ENCODE measurements around the gene C1orf185. TPM values are rescaled to one million over a fixed set of nuclear protein-coding genes. Genes with fewer than 3 reads are reported as not detected.

The C1orf185 gene
- not detected for total RNA-seq
- not detected for polyA plus RNA-seq

- Histone ChIP-seq H3K27ac (ENCODE audit: low read depth in 1 of 2, low read length in 2 of 2) (no peak within 1 kb of the TSS), H3K4me1 (ENCODE audit: control insufficient read depth in 4 of 4, insufficient read depth in 4 of 4, low read length in 3 of 4) (no peaks in the 10 kb centered on the region), H3K9me3 (ENCODE audit: control insufficient read depth in 4 of 4, low read length in 3 of 4) (no peaks in the 10 kb centered on the region), H3K4me3 (ENCODE audit: low read depth in 1 of 3, low read length in 3 of 3) (no peak within 1 kb of the TSS), H3K27me3 (ENCODE audit: control insufficient read depth in 4 of 4, insufficient read depth in 4 of 4, low read length in 3 of 4) (no peaks in the 10 kb centered on the region), H3K36me3 (ENCODE audit: control insufficient read depth in 4 of 4, insufficient read depth in 3 of 4, low read depth in 1 of 4, low read length in 3 of 4) (no peaks in the 10 kb centered on the region), H3K9ac (ENCODE audit: low read depth in 1 of 2, low read length in 2 of 2) (no peak within 1 kb of the TSS)
- 73% methylated on average over 4 of the region's 4 CpGs for WGBS
- TF ChIP-seq EGR1 (IDR thresholded peaks at IDR 0.05; ENCODE audit: low read depth in 2 of 2), result no peak
- TF ChIP-seq, protein P1, sequence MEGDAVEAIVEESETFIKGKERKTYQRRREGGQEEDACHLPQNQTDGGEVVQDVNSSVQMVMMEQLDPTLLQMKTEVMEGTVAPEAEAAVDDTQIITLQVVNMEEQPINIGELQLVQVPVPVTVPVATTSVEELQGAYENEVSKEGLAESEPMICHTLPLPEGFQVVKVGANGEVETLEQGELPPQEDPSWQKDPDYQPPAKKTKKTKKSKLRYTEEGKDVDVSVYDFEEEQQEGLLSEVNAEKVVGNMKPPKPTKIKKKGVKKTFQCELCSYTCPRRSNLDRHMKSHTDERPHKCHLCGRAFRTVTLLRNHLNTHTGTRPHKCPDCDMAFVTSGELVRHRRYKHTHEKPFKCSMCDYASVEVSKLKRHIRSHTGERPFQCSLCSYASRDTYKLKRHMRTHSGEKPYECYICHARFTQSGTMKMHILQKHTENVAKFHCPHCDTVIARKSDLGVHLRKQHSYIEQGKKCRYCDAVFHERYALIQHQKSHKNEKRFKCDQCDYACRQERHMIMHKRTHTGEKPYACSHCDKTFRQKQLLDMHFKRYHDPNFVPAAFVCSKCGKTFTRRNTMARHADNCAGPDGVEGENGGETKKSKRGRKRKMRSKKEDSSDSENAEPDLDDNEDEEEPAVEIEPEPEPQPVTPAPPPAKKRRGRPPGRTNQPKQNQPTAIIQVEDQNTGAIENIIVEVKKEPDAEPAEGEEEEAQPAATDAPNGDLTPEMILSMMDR (IDR thresholded peaks at IDR 0.05; ENCODE audit: low read depth, low read length, missing input control), result no peak
- no peak for TF ChIP-seq RXRA (IDR thresholded peaks at IDR 0.05)
- TF ChIP-seq HNF4G (IDR thresholded peaks at IDR 0.05), result no peak
- no peak for TF ChIP-seq GABPA (IDR thresholded peaks at IDR 0.05 in 1 of 2, conservative IDR thresholded peaks at IDR 0.05 in 1 of 2)
- no peak for TF ChIP-seq FOXA1 (IDR thresholded peaks at IDR 0.05)
- TF ChIP-seq, protein P2, sequence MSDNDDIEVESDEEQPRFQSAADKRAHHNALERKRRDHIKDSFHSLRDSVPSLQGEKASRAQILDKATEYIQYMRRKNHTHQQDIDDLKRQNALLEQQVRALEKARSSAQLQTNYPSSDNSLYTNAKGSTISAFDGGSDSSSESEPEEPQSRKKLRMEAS (IDR thresholded peaks at IDR 0.05), result no peak
- TF ChIP-seq, protein P3, sequence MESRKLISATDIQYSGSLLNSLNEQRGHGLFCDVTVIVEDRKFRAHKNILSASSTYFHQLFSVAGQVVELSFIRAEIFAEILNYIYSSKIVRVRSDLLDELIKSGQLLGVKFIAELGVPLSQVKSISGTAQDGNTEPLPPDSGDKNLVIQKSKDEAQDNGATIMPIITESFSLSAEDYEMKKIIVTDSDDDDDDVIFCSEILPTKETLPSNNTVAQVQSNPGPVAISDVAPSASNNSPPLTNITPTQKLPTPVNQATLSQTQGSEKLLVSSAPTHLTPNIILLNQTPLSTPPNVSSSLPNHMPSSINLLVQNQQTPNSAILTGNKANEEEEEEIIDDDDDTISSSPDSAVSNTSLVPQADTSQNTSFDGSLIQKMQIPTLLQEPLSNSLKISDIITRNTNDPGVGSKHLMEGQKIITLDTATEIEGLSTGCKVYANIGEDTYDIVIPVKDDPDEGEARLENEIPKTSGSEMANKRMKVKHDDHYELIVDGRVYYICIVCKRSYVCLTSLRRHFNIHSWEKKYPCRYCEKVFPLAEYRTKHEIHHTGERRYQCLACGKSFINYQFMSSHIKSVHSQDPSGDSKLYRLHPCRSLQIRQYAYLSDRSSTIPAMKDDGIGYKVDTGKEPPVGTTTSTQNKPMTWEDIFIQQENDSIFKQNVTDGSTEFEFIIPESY (IDR thresholded peaks at IDR 0.05), result no peak
- TF ChIP-seq, protein P4, sequence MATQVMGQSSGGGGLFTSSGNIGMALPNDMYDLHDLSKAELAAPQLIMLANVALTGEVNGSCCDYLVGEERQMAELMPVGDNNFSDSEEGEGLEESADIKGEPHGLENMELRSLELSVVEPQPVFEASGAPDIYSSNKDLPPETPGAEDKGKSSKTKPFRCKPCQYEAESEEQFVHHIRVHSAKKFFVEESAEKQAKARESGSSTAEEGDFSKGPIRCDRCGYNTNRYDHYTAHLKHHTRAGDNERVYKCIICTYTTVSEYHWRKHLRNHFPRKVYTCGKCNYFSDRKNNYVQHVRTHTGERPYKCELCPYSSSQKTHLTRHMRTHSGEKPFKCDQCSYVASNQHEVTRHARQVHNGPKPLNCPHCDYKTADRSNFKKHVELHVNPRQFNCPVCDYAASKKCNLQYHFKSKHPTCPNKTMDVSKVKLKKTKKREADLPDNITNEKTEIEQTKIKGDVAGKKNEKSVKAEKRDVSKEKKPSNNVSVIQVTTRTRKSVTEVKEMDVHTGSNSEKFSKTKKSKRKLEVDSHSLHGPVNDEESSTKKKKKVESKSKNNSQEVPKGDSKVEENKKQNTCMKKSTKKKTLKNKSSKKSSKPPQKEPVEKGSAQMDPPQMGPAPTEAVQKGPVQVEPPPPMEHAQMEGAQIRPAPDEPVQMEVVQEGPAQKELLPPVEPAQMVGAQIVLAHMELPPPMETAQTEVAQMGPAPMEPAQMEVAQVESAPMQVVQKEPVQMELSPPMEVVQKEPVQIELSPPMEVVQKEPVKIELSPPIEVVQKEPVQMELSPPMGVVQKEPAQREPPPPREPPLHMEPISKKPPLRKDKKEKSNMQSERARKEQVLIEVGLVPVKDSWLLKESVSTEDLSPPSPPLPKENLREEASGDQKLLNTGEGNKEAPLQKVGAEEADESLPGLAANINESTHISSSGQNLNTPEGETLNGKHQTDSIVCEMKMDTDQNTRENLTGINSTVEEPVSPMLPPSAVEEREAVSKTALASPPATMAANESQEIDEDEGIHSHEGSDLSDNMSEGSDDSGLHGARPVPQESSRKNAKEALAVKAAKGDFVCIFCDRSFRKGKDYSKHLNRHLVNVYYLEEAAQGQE (IDR thresholded peaks at IDR 0.05), result no peak
- no peak for TF ChIP-seq TAF1 (conservative IDR thresholded peaks at IDR 0.05)
- TF ChIP-seq JUND (IDR thresholded peaks at IDR 0.05), result no peak
- TF ChIP-seq NR2F2 (IDR thresholded peaks at IDR 0.05), result no peak
- TF ChIP-seq FOXA2 (IDR thresholded peaks at IDR 0.05), result no peak
- TF ChIP-seq YY1 (IDR thresholded peaks at IDR 0.05), result no peak
- TF ChIP-seq HNF4A (conservative IDR thresholded peaks at IDR 0.05), result no peak
- TF ChIP-seq SP1 (IDR thresholded peaks at IDR 0.05), result no peak
- no peak for DNase-seq (ENCODE audit: low spot score)
Measured at GRCh38 chr1:51101976-51102375, at the start of gene C1orf185. C1orf185 (plus strand) TSS chr1:51102228; CDS start chr1:51102234, 6 bp downstream.

- TF ChIP-seq RAD21 (IDR thresholded peaks at IDR 0.05), result peak; percentile 55 to 81
- TF ChIP-seq, protein P3 (IDR thresholded peaks at IDR 0.05), result no peak
- TF ChIP-seq FOXA1 (IDR thresholded peaks at IDR 0.05), result no peak
- no peak for TF ChIP-seq YY1 (IDR thresholded peaks at IDR 0.05)
- TF ChIP-seq NR2F2 (IDR thresholded peaks at IDR 0.05), result no peak
- no peak for TF ChIP-seq HNF4G (IDR thresholded peaks at IDR 0.05)
- TF ChIP-seq, protein P1 (IDR thresholded peaks at IDR 0.05; ENCODE audit: low read depth, low read length, missing input control), result peak; percentile 51
- Histone ChIP-seq H3K4me1 (ENCODE audit: control insufficient read depth in 4 of 4, insufficient read depth in 4 of 4, low read length in 3 of 4) (no peaks in the 10 kb centered on the region), H3K9me3 (ENCODE audit: control insufficient read depth in 4 of 4, low read length in 3 of 4) (peaks cover 0 to 6% (median 2%) of the 10 kb centered on the region in 4 donors), H3K27ac (ENCODE audit: low read depth in 1 of 2, low read length in 2 of 2) (no peak overlapping the region), H3K9ac (ENCODE audit: low read depth in 1 of 2, low read length in 2 of 2) (no peak overlapping the region), H3K27me3 (ENCODE audit: control insufficient read depth in 4 of 4, insufficient read depth in 4 of 4, low read length in 3 of 4) (no peaks in the 10 kb centered on the region), H3K36me3 (ENCODE audit: control insufficient read depth in 4 of 4, insufficient read depth in 3 of 4, low read depth in 1 of 4, low read length in 3 of 4) (no peaks in the 10 kb centered on the region), H3K4me3 (ENCODE audit: low read depth in 1 of 3, low read length in 3 of 3) (no peak overlapping the region)
- no peak for DNase-seq (ENCODE audit: low spot score)
- 86% methylated on average over 5 of the region's 5 CpGs for WGBS
Measured at GRCh38 chr1:51058858-51059257, 43.2 kb upstream of the C1orf185 start.
